GM12878 (cell line): ENCODE measurements around the gene TTLL13. TPM values are rescaled to one million over a fixed set of nuclear protein-coding genes. Genes with fewer than 3 reads are reported as not detected.

Experiments used
- ATAC-seq: fragments of 200-7000 bp; cut with Tn5 transposase; 3 replicates; pipeline ENCODE4 v1.9.1; 2020; ENCODE audit warnings: mild to moderate bottlenecking, moderate library complexity
- BruUV-seq: library from RNA; stranded (reverse); fragments of 400-500 nt; replicated peaks from 2 replicates; lab custom pipeline; 2021; lab: Mats Ljungman, UMichigan
- CTCF ChIA-PET: fragments of 300-600 bp; sonication (Branson Sonifier 250); formaldehyde crosslinking; extraction: SDS; loops from one replicate; lab custom pipeline; 2021; ENCODE audit warnings: inconsistent platforms; lab: Yijun Ruan, JAX
- POLR2A ChIA-PET: fragments of 350-600 bp; formaldehyde crosslinking; extraction: SDS; loops from one replicate; lab custom pipeline; 2021; ENCODE audit warnings: inconsistent platforms; lab: Charles Lee
- RAD21 ChIA-PET: fragments of 300-600 bp; sonication (Branson Sonifier 250); formaldehyde crosslinking; loops from one replicate; lab custom pipeline; 2023; ENCODE audit warnings: antibody characterized with exemption; ENCODE audit not compliant: unreplicated experiment; lab: Charles Lee
- SMC1A ChIA-PET: fragments of 300-600 bp; sonication (Branson Sonifier 250); formaldehyde crosslinking; loops from one replicate; lab custom pipeline; 2023; ENCODE audit not compliant: unreplicated experiment, uncharacterized antibody; lab: Charles Lee
- DNase-seq: peaks from one replicate; pipeline ENCODE4 v3.0.0-alpha.2; 2011; ENCODE audit warnings: low read depth, low spot score
- FAIRE-seq: peaks from 3 replicates; lab custom pipeline; 2011; peaks lifted over from hg19 to GRCh38; lab: Jason Lieb, UNC
- H2AFZ ChIP-seq: 2 replicates; pipeline ENCODE4 v1.6.0; 2011; ENCODE audit warnings: low read depth, low read length, control low read depth; ENCODE audit not compliant: control insufficient read depth
- H3K27ac ChIP-seq: 2 replicates; pipeline ENCODE4 v1.5.1; 2011; ENCODE audit warnings: control low read depth; ENCODE audit not compliant: control insufficient read depth, insufficient read depth
- H3K27me3 ChIP-seq, 2 experiments: replicated peaks in 1 of 2; 2 replicates each; pipeline versions ENCODE4 v1.6.0 to v1.6.1; 2011; ENCODE audit warnings: low read length in 1 of 2; ENCODE audit not compliant: control insufficient read depth in 2 of 2, insufficient read depth in 2 of 2
- H3K36me3 ChIP-seq, 2 experiments: 2 replicates each; pipeline ENCODE4 v1.5.1; 2011; ENCODE audit warnings: low read length in 1 of 2; ENCODE audit not compliant: control insufficient read depth in 2 of 2, insufficient read depth in 2 of 2
- H3K4me1 ChIP-seq: 2 replicates; pipeline ENCODE4 v1.6.1; 2011; ENCODE audit warnings: mild to moderate bottlenecking, low read length, moderate library complexity, mixed read lengths; ENCODE audit not compliant: control insufficient read depth, insufficient read depth
- H3K4me2 ChIP-seq: 2 replicates; pipeline ENCODE4 v1.6.0; 2011; ENCODE audit warnings: control low read depth; ENCODE audit not compliant: control insufficient read depth, insufficient read depth
- H3K4me3 ChIP-seq: fragments of 200-600 bp; sonication (generic); 2 replicates; pipeline ENCODE4 v1.5.1; 2016
- H3K79me2 ChIP-seq: 2 replicates; pipeline ENCODE4 v1.6.0; 2011; ENCODE audit warnings: low read length; ENCODE audit not compliant: control insufficient read depth, insufficient read depth
- H3K9ac ChIP-seq: 2 replicates; pipeline ENCODE4 v1.8.0; 2011; ENCODE audit warnings: low read length, control low read depth, mixed read lengths; ENCODE audit not compliant: control insufficient read depth, insufficient read depth
- H3K9me3 ChIP-seq: replicated peaks from 3 replicates; pipeline ENCODE4 v1.5.1; 2011; ENCODE audit warnings: mild to moderate bottlenecking, low read length; ENCODE audit not compliant: control insufficient read depth, insufficient read depth
- H4K20me1 ChIP-seq: 2 replicates; pipeline ENCODE4 v1.6.0; 2011; ENCODE audit not compliant: control insufficient read depth, insufficient read depth
- CEBPB ChIP-seq, 2 experiments: fragments of 150-350 bp in 1 of 2; IDR thresholded peaks; 2 replicates each; pipeline ENCODE4 v1.6.1; 2012 to 2014; ENCODE audit warnings: low read depth in 2 of 2, low read length in 2 of 2, borderline replicate concordance in 1 of 2, inconsistent platforms in 1 of 2
- EGR1 ChIP-seq, 2 experiments: IDR thresholded peaks; 1 replicate in 1 of 2; 2 replicates in 1 of 2; pipeline ENCODE4 v1.6.1; 2011 to 2012; ENCODE audit warnings: low read depth in 2 of 2, low read length in 2 of 2, borderline replicate concordance in 1 of 2, mild to moderate bottlenecking in 1 of 2, moderate library complexity in 1 of 2
- ETV6 ChIP-seq, 2 experiments: fragments of 450-650 bp in 1 of 2; IDR thresholded peaks in 1 of 2; conservative IDR thresholded peaks in 1 of 2; 2 replicates each; pipeline ENCODE4 v1.6.1; 2014; ENCODE audit warnings: antibody characterized with exemption in 1 of 2, borderline replicate concordance in 1 of 2, low read depth in 1 of 2, mild to moderate bottlenecking in 1 of 2, moderate library complexity in 1 of 2
- HDAC6 ChIP-seq: fragments of 200-600 bp; sonication (generic); IDR thresholded peaks from one replicate; pipeline ENCODE4 v1.8.0; 2017; ENCODE audit warnings: antibody characterized with exemption; ENCODE audit not compliant: unreplicated experiment
- NFYB ChIP-seq: IDR thresholded peaks from 2 replicates; pipeline ENCODE4 v1.6.1; 2011; ENCODE audit warnings: low read depth, mild to moderate bottlenecking, low read length, improper control_type of control experiment, moderate library complexity; ENCODE audit not compliant: insufficient read depth
- SP1 ChIP-seq: IDR thresholded peaks from one replicate; pipeline ENCODE4 v1.6.1; 2011; ENCODE audit warnings: low read depth, low read length
- SPI1 ChIP-seq: IDR thresholded peaks from 2 replicates; pipeline ENCODE4 v1.6.1; 2011; ENCODE audit warnings: low read depth, mild to moderate bottlenecking, low read length, moderate library complexity, borderline replicate concordance; ENCODE audit not compliant: insufficient read depth
- ZBTB40 ChIP-seq: fragments of 450-650 bp; IDR thresholded peaks from 2 replicates; pipeline ENCODE4 v1.6.1; 2016; ENCODE audit warnings: mild to moderate bottlenecking, moderate library complexity, borderline replicate concordance
- WGBS: methylation state at CpG from one replicate; pipeline ENCODE4 v1.1.6; 2016; ENCODE audit warnings: low lambda C conversion rate; ENCODE audit not compliant: insufficient replicate concordance, insufficient coverage; ENCODE audit errors: missing lambda C conversion rate; 5-methylcytosine and 5-hydroxymethylcytosine counted together
- in situ Hi-C: fragments of 300-500 bp; cut with MboI; formaldehyde crosslinking; loops from 9 replicates; pipeline ENCODE4 v1.14.3; 2018; ENCODE audit warnings: mixed read lengths
- intact Hi-C: fragments of 100-400 bp; cut with micrococcal nuclease; formaldehyde crosslinking; loops from one replicate; pipeline ENCODE4 v1.14.2; 2022; ENCODE audit not compliant: unreplicated experiment
- polyA plus RNA-seq, 11 experiments: library from polyadenylated mRNA; depleted of rRNA in 4 of 11; unstranded in 6 of 11; stranded (reverse) in 5 of 11; fragments of >200 nt; fragmentation: Nextera tagmentation in 4 of 11; fragmentation: Illumina TruSeq in 1 of 11; extraction: Ambion mirVana in 4 of 11; extraction: Trizol in 1 of 11; gene quantifications; 1 replicate in 1 of 11; 2 replicates in 10 of 11; pipeline versions ENCODE4 v1.2.1 to v1.2.3, GENCODE V29; 2011 to 2016; ENCODE audit warnings: inconsistent platforms in 2 of 11, missing spikeins in 2 of 11, low read depth in 1 of 11
- total RNA-seq, 4 experiments: library from RNA; depleted of rRNA in 3 of 4; stranded (reverse); fragments of >200 nt in 3 of 4; fragmentation: Illumina TruSeq in 1 of 4; extraction: Trizol in 1 of 4; gene quantifications; 2 replicates each; pipeline versions ENCODE4 v1.2.1 to v1.2.3, GENCODE V29; 2013 to 2021

Gene TTLL13
- total and polyA plus RNA-seq, 10 of the 15 experiments (the other 5 are each of a cell fraction or from before 2014, with no cell fraction given), result 0.03 to 0.32 (median 0.13) TPM; not detected in 1

GRCh38 chr15:90205050-90205848 is 44.1 kb upstream of the TTLL13 start:
- Histone ChIP-seq H3K27ac (no peak overlapping the region), H3K36me3 (no peaks in the 10 kb centered on the region; a peak in 2 of 4 replicates), H3K9ac (no peak overlapping the region), H3K4me1 (peaks cover 23% of the 10 kb centered on the region), H4K20me1 (no peaks in the 10 kb centered on the region; the same call in 1 of the 2 replicates), H3K4me3 (no peak overlapping the region), H3K9me3 (no peaks in the 10 kb centered on the region), H3K4me2 (no peak overlapping the region), H2AFZ (no peak overlapping the region), H3K27me3 (no peaks in the 10 kb centered on the region), H3K79me2 (no peaks in the 10 kb centered on the region; the same call in 1 of the 2 replicates)
- POLR2A ChIA-PET, result interaction anchor here (0.8 to 7.0 kb wide), 5 partner anchors 9 to 56 kb away, joined by 3 to 101 read pairs (median 6); partner anchors contain the start of genes CIB1 and GDPGP1
- CTCF ChIA-PET, result interaction anchor here (0.5 to 2.8 kb wide), 8 partner anchors 12 to 333 kb away, joined by 3 to 11 read pairs (median 3); no protein-coding TSS in a partner anchor
- no peak for TF ChIP-seq CEBPB (IDR thresholded peaks at IDR 0.05; ENCODE audit: borderline replicate concordance in 1 of 2, low read depth in 2 of 2, low read length in 2 of 2)
- RAD21 ChIA-PET, result interaction anchor here (0.7 to 3.7 kb wide), 7 partner anchors 10 to 44 kb away, joined by 3 to 10 read pairs (median 4); partner anchors contain the start of genes CIB1 and GDPGP1
- ATAC-seq (no peak), FAIRE-seq (no peak), DNase-seq (no peak)
- WGBS, result 81% methylated on average over 10 of the region's 10 CpGs
- no TSS peak for BruUV-seq
- SMC1A ChIA-PET, result interaction anchor here (0.8 to 2.2 kb wide), 12 partner anchors 9 to 307 kb away, joined by 3 to 13 read pairs (median 4); no protein-coding TSS in a partner anchor
- in situ Hi-C loops, result no loop called here
- intact Hi-C loops, result no loop called here

- ChIA-PET SMC1A (interaction anchor here (0.7 to 2.2 kb wide), 11 partner anchors 8 to 308 kb away, joined by 3 to 13 read pairs (median 3); no protein-coding TSS in a partner anchor), POLR2A (interaction anchor here (0.6 to 7.0 kb wide), 4 partner anchors 15 to 749 kb away, joined by 3 to 101 read pairs (median 14); partner anchors contain the start of genes CIB1, GDPGP1 and RCCD1), RAD21 (interaction anchor here (1.1 to 3.7 kb wide), 4 partner anchors 14 to 44 kb away, joined by 3 to 10 read pairs (median 4); partner anchors contain the start of genes CIB1 and GDPGP1), CTCF (interaction anchor here (0.6 to 2.8 kb wide), 7 partner anchors 11 to 332 kb away, joined by 3 to 11 read pairs (median 3); partner anchors contain the start of genes CIB1 and GDPGP1)
- FAIRE-seq, result no peak
- Histone ChIP-seq H2AFZ (no peak overlapping the region), H3K36me3 (no peaks in the 10 kb centered on the region; a peak in 2 of 4 replicates), H3K9ac (no peak overlapping the region), H4K20me1 (no peaks in the 10 kb centered on the region; the same call in 1 of the 2 replicates), H3K4me3 (no peak overlapping the region), H3K79me2 (no peaks in the 10 kb centered on the region; the same call in none of the 2 replicates), H3K27ac (no peak overlapping the region), H3K4me2 (no peak overlapping the region), H3K9me3 (no peaks in the 10 kb centered on the region), H3K27me3 (no peaks in the 10 kb centered on the region), H3K4me1 (peaks cover 20% of the 10 kb centered on the region)
- no TSS peak for BruUV-seq
- ATAC-seq, result no peak
- 77% methylated on average over 5 of the region's 5 CpGs for WGBS
- in situ Hi-C loops, result no loop called here
- no peak for DNase-seq
- intact Hi-C loops, result no loop called here
- TF ChIP-seq HDAC6 (no peak), ZBTB40 (no peak), SPI1 (no peak), NFYB (no peak), ETV6 (conservative IDR thresholded peaks at IDR 0.05 in 1 of 2, IDR thresholded peaks at IDR 0.05 in 1 of 2; ENCODE audit: borderline replicate concordance in 1 of 2, low read depth in 1 of 2) (no peak), EGR1 (IDR thresholded peaks at IDR 0.05; ENCODE audit: borderline replicate concordance in 1 of 2, low read depth in 2 of 2, low read length in 2 of 2) (no peak), SP1 (no peak)
Observed at GRCh38 chr15:90205886-90206285, 43.5 kb upstream of the TTLL13 start.
